HFF-Myc (cell line): ENCODE data around the gene LGALS1.

ENCODE experiments used
- DNase-seq: peaks from one replicate; pipeline ENCODE4 v3.0.0-alpha.2; 2011; ENCODE audit warnings: low read depth; ENCODE audit errors: extremely low read depth
- H3K4me3 ChIP-seq: replicated peaks from 2 replicates; pipeline ENCODE4 v1.5.1; 2011; ENCODE audit warnings: low read depth, mild to moderate bottlenecking, control low read depth, low read length
- TF ChIP-seq, protein P1 (sequence below): IDR thresholded peaks from 2 replicates; pipeline ENCODE4 v1.5.1; 2012; ENCODE audit warnings: mild to moderate bottlenecking, low read depth, low read length, control low read depth; ENCODE audit errors: missing control alignments

Gene LGALS1

DNA sequence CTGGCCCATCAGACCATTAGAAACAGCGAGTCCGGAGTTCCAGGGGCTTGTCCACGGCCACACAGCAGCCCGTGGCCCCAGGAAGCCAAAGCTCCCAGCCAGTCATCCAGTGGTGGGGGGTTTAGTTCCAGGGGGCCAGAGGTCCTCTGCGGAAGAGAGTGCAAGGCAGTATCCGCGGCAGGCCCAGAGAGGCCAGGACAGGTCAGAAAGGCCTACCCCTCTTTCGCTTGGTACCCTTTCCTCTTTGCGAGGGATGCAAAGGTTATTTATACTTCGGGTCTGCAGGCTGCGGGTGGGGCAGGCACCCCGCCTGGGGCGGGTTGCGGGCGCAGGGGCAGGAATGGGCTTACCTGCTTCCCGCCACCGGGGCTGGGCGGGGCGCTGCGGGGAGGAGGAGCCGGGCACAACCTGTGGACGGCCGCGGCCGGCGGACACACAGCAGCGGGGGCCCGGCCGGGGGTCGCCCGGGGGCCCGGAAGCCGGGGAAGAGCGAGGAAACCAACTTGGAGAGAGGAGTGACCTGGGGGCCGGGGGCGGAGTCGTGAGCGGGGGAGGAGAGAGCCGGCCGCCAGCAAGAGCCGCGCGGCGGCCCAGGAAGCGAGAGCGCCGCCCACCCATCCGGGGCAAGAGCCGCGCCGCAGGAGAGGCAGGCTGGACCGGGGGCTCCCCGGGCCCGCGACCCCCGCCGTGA, 36.2 kb upstream of the LGALS1 start, which contains the start of gene SH3BP1:
Gene SH3BP1 (plus strand): TSS at position 600 of the 691 bp plus-strand sequence. CDS start 119 bp downstream, outside the sequence.
- DNase-seq: no peak
- peak within 1 kb of the TSS; percentile 69 for H3K4me3 ChIP-seq
- TF ChIP-seq, protein P1, sequence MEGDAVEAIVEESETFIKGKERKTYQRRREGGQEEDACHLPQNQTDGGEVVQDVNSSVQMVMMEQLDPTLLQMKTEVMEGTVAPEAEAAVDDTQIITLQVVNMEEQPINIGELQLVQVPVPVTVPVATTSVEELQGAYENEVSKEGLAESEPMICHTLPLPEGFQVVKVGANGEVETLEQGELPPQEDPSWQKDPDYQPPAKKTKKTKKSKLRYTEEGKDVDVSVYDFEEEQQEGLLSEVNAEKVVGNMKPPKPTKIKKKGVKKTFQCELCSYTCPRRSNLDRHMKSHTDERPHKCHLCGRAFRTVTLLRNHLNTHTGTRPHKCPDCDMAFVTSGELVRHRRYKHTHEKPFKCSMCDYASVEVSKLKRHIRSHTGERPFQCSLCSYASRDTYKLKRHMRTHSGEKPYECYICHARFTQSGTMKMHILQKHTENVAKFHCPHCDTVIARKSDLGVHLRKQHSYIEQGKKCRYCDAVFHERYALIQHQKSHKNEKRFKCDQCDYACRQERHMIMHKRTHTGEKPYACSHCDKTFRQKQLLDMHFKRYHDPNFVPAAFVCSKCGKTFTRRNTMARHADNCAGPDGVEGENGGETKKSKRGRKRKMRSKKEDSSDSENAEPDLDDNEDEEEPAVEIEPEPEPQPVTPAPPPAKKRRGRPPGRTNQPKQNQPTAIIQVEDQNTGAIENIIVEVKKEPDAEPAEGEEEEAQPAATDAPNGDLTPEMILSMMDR: no peak

DNA sequence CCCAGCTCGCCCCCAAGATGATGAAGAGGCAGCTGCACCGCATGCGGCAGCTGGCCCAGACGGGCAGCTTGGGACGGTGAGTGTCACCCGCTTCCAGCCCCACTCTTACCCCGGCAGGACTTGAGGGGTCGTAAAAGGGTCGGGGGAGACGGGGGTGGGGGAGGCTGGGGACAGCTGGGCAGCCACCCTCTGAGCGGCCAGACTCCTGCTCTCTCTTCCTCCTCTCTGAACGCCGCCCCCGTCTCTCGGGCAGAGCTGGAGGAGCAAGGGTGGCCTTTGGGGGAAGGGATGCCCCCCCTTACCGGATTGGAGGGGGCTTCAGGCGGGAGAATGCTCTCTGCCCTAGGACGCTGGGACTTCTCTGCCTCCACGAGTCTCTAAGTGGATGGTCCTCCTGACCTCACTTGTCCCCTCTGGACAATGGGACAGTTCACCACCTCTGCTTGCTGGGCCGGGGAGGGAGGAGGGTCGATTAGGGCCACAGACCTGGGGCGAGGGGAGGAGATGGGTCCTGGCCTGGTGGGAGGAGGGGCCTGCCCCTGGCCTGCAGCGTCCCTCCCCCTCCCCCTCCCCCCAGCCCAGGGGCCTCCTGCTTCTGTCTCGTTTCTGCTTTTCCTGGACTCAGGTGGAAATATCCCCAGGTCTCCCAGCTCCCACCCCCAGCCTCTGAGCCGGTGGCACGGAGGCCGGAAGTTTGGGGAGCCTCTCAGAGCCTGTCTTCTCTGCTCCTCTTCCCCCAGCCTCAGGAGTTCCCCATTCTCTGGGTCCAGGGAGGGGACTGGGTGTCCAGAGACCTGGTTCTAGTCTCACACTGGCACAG, 35.5 kb upstream of the LGALS1 start:
- TF ChIP-seq, protein P1: no peak
- no peak for DNase-seq
- H3K4me3 ChIP-seq: peak overlapping the region; percentile 69

DNA sequence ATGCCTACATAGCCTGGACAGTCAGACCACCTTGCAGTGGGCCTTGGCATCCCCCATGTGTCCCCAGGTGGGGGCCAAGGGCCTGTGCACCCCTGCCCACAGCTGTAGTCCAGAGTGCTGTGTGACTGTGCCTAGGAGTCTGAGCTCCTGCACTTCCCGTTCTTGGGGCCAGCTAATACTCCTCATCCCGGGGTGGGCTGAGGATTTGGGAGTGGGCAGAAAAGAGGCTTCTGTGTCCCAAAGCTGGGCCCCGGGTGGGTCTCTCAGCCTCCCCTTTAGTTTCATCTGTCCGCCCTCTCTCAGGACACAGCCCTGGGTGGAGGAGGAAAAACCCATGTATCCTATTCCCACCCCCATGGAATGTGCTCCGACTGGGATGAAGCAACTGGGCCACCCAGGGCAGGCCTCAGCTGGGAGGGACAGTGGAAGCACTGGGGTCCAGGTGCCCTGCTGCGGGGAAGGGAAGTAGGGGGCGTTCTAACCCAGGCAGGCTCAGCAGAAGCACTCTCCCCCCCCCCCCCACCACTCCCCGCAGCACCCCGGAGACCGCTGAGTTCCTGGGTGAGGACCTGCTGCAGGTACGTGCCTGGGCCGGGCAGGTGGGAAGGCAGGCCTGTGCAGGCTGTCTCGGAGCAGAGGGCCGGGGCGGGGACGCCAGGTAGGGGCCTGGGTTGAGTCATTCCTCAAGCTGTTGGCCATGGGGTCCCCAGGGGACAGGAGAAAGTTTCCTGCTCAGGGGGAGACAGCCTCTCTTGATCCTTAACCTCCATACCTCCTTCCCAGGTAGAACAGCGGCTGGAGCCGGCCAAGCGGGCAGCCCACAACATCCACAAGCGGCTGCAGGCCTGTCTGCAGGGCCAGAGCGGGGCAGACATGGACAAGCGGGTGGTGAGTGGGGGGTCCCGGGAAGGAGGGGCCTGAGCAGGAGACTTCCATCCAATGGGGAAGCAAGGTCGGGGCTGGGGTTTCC, 34.6 kb upstream of the LGALS1 start:
- TF ChIP-seq, protein P1: no peak
- peak overlapping the region; percentile 69 for H3K4me3 ChIP-seq
- no peak for DNase-seq

DNA sequence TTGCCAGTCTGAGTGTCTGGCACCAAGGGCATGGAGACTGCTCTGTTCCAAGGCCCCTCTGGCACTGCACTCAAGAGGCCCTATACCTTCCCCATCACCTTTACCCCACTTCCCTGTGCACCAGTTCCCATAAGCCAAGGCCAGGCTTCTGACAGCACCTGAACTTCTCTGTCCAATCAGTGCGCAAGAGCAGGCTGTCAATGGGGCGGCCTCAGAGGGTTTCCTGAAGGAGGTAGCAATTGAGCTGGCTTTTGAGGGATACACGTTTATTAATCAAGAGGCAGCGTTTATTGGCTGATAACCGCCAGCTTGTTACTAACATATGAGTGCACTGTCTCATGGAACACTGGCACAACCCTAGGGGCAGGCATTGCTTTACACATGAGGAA, 33.9 kb upstream of the LGALS1 start:
- DNase-seq: no peak
- TF ChIP-seq, protein P1: no peak
- H3K4me3 ChIP-seq: no peak overlapping the region

DNA sequence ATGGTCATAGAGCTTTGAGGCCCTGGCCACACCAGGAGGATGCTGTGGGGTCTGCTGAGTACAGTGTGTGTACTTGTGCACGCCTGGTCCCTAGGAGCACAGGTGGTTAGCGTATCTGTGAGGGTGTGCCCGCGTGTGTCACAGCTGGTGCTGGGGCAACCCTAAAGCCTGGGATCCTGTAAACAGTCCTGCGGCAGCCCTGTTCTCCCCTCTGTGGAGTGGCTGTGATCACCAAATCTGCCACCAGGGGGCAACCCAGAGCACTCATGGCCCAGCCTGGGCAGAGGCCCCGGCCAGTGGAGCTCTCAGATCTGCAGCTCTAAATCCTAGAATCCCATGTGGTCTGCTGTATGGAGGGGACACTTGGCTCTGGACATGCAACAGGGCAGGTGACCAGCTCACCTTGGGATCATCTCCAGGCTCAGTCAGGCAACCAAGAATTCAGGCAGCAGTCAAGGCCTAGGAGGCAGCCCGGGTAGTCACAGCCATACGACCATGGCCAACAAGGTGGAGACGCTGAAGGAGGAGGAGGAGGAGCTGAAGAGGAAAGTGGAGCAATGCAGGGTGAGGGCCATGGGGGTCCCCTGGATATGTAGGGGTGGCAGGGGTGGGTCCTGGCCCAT, 32.1 kb upstream of the LGALS1 start:
- DNase-seq: peak; percentile 56
- H3K4me3 ChIP-seq: no peak overlapping the region

More for the DNA sequence above, 32.1 kb upstream of the LGALS1 start:
- TF ChIP-seq, protein P1: peak; percentile 97
